Bronchial epithelial cell (primary cell): ENCODE measurements around the gene C6orf118. TPM values are rescaled to one million over a fixed set of nuclear protein-coding genes. Genes with fewer than 3 reads are reported as not detected.

Source experiments
- DNase-seq: peaks from one replicate; pipeline ENCODE4 v3.0.0-alpha.2; 2010; ENCODE audit warnings: low read depth
- FAIRE-seq: peaks from 2 replicates; lab custom pipeline; 2011; peaks lifted over from hg19 to GRCh38; lab: Jason Lieb, UNC
- H3K27me3 ChIP-seq: 2 replicates; pipeline ENCODE4 v1.5.1; 2011; ENCODE audit warnings: low read length; ENCODE audit not compliant: control insufficient read depth, insufficient read depth
- H3K36me3 ChIP-seq: 2 replicates; pipeline ENCODE4 v1.5.1; 2011; ENCODE audit warnings: low read length; ENCODE audit not compliant: control insufficient read depth, insufficient read depth
- H3K4me3 ChIP-seq: 2 replicates; pipeline ENCODE4 v1.5.1; 2011; ENCODE audit warnings: mild to moderate bottlenecking, low read depth, low read length, control low read depth
- CTCF ChIP-seq: IDR thresholded peaks from 2 replicates; pipeline ENCODE4 v1.5.1; 2011; ENCODE audit warnings: mild to moderate bottlenecking, moderate library complexity, low read length, control low read depth, inconsistent platforms; ENCODE audit not compliant: insufficient read depth, severe bottlenecking
- total RNA-seq: library from RNA; depleted of rRNA; stranded (reverse); fragments of >200 nt; gene quantifications from 2 replicates; pipeline ENCODE4 v1.2.1, GENCODE V29; 2014

C6orf118 gene
- total RNA-seq, result not detected in 2 replicates

DNA sequence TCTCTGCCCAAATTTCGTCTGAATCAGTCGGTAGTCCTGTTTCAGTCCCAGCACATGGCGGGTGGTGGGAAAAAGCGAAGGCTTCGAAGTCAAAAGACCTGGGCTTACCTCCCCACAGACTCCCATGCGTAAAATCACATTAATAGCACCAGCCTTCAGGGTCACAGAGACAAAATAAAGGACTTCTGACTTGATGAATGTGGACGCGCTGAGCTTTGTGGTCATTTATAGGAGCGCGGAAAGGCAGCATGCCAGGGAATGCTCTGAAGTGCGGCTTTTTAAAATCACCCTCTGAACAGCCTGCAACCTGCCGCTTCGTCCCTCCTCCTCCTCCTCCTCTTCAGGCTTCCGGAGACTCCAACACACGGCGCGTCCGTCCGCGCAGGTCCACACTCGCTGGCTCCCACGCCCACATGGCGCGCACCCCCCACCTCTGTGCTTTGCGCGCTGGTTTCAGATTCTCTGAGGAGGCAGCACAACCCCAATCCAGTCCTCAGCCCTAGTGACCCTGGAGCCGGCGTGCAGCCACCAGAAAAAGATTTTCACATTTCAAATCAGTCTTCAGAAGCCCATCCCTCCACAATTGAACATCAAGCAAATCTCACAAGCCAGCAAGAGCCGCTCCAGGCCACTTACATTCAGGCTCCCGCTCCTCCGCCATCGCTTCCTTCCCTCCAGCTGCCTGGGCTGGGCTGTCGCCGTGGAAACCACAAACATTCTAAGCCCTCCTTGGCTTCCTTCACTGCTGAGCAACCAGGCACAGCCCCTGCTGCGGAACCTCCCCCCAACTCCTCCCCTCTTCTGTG, at the start of gene C6orf118:
TSS of gene C6orf118 (minus strand) at position 680 of the 806 bp plus-strand sequence. CDS start at position 661, 19 bp downstream.
- peak within 1 kb of the TSS; percentile 19 for H3K4me3 ChIP-seq
- no peaks in the 10 kb centered on the region for H3K27me3 ChIP-seq
- DNase-seq, result peak; percentile 45
- no peaks in the 10 kb centered on the region for H3K36me3 ChIP-seq
- TF ChIP-seq CTCF, result no peak
- no peak for FAIRE-seq

DNA sequence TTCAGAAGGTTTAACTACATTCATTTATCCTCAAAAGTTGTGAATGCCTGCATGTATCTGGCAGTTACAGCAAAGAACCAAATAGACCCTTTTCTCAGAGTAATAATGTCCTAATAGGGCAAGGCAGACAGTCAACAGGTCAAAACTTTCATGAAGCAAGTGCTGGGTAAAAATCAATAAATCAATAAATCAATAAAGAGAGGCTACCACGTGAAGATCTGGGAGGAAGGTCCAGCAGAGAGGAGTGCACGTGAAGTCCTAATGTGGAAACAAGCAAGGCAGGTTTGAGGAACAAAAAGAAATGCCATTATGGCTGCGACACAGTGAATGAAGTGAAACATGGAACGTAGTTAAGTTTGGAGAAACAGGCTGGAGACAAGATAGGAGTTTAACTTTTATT, 36.3 kb upstream of the C6orf118 start:
- H3K27me3 ChIP-seq, result no peaks in the 10 kb centered on the region
- no peak overlapping the region for H3K4me3 ChIP-seq
- FAIRE-seq (no peak), DNase-seq (no peak)
- no peak for TF ChIP-seq CTCF
- H3K36me3 ChIP-seq, result no peaks in the 10 kb centered on the region

DNA sequence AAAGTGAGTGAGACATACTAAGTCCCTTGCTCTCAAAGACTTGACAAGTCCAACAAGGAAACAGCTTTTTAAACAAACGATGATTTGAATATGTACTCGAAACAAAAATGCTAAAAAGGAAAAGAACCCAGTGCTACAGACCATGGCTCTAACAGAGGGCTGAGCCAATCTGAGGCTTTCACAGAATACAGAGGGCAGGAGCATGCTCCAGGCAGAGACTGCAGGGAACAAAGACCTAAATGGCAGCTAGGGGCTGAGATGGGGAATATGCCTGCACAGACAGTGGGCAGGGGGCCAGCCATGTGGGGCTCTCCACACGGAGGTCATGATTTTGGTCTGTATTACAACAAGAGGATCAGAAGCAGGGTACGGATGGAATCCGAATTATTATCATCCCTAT, 31.1 kb upstream of the C6orf118 start:
- H3K27me3 ChIP-seq, result no peaks in the 10 kb centered on the region
- no peaks in the 10 kb centered on the region for H3K36me3 ChIP-seq
- H3K4me3 ChIP-seq, result no peak overlapping the region
- no peak for TF ChIP-seq CTCF
- no peak for DNase-seq
- FAIRE-seq, result no peak

GRCh38 chr6:165325609-165326008, 16.2 kb upstream of the C6orf118 start:
- FAIRE-seq, result no peak
- no peak for TF ChIP-seq CTCF
- Histone ChIP-seq H3K27me3 (no peaks in the 10 kb centered on the region), H3K4me3 (no peak overlapping the region), H3K36me3 (no peaks in the 10 kb centered on the region)
- DNase-seq, result peak; percentile 21

GRCh38 chr6:165321555-165322145, 12.2 kb upstream of the C6orf118 start:
- DNase-seq (no peak), FAIRE-seq (no peak)
- Histone ChIP-seq H3K4me3 (no peak overlapping the region), H3K36me3 (no peaks in the 10 kb centered on the region), H3K27me3 (no peaks in the 10 kb centered on the region)
- no peak for TF ChIP-seq CTCF

GRCh38 chr6:165321150-165321549, 11.7 kb upstream of the C6orf118 start:
- FAIRE-seq (no peak), DNase-seq (no peak)
- Histone ChIP-seq H3K36me3 (no peaks in the 10 kb centered on the region), H3K4me3 (no peak overlapping the region), H3K27me3 (no peaks in the 10 kb centered on the region)
- no peak for TF ChIP-seq CTCF
